ENCODE measurements around the gene PLBD2.

PLBD2 gene

GRCh38 chr12:113414519-113415038 lies 56.2 kb downstream of the PLBD2 start:
- Histone ChIP-seq H3K4me1 (ENCODE audit: insufficient read depth, low read length) (no peaks in the 10 kb centered on the region), H3K9me3 (ENCODE audit: low read length) (no peaks in the 10 kb centered on the region), H3K27ac (ENCODE audit: low read depth, low read length) (no peak overlapping the region), H3K9ac (ENCODE audit: low read length) (no peak overlapping the region), H3K36me3 (ENCODE audit: insufficient read depth, low read length) (no peaks in the 10 kb centered on the region), H3K27me3 (ENCODE audit: control insufficient read depth in 1 of 2, insufficient read depth in 2 of 2, low read length in 2 of 2) (no peaks in the 10 kb centered on the region), H3K4me3 (ENCODE audit: low read depth in 1 of 2, low read length in 2 of 2) (no peak overlapping the region)

GRCh38 chr12:113416091-113416754 lies 57.8 kb downstream of the PLBD2 start:
- H3K27ac ChIP-seq (ENCODE audit: low read depth, low read length) = no peak overlapping the region
- H3K27me3 ChIP-seq (ENCODE audit: control insufficient read depth in 1 of 2, insufficient read depth in 2 of 2, low read length in 2 of 2) = no peaks in the 10 kb centered on the region
- H3K9me3 ChIP-seq (ENCODE audit: low read length) = no peaks in the 10 kb centered on the region
- H3K4me3 ChIP-seq (ENCODE audit: low read depth in 1 of 2, low read length in 2 of 2) = no peak overlapping the region
- H3K4me1 ChIP-seq (ENCODE audit: insufficient read depth, low read length) = no peaks in the 10 kb centered on the region
- H3K36me3 ChIP-seq (ENCODE audit: insufficient read depth, low read length) = no peaks in the 10 kb centered on the region
- no peak overlapping the region for H3K9ac ChIP-seq (ENCODE audit: low read length)

- no peak overlapping the region for H3K27ac ChIP-seq (ENCODE audit: low read depth, low read length)
- H3K27me3 ChIP-seq (ENCODE audit: control insufficient read depth in 1 of 2, insufficient read depth in 2 of 2, low read length in 2 of 2) = peaks cover 0 to 1% of the 10 kb centered on the region in 2 donors
- H3K4me3 ChIP-seq (ENCODE audit: low read depth in 1 of 2, low read length in 2 of 2) = no peak overlapping the region
- no peaks in the 10 kb centered on the region for H3K36me3 ChIP-seq (ENCODE audit: insufficient read depth, low read length)
- peaks cover 7% of the 10 kb centered on the region for H3K4me1 ChIP-seq (ENCODE audit: insufficient read depth, low read length)
- no peak overlapping the region for H3K9ac ChIP-seq (ENCODE audit: low read length)
- no peaks in the 10 kb centered on the region for H3K9me3 ChIP-seq (ENCODE audit: low read length)
Observed at GRCh38 chr12:113418213-113418879, 60.0 kb downstream of the PLBD2 start.

GRCh38 chr12:113420996-113421595 lies 62.7 kb downstream of the PLBD2 start:
- H3K4me3 ChIP-seq (ENCODE audit: low read depth in 1 of 2, low read length in 2 of 2) = no peak overlapping the region
- H3K4me1 ChIP-seq (ENCODE audit: insufficient read depth, low read length) = peaks cover 7% of the 10 kb centered on the region
- H3K27ac ChIP-seq (ENCODE audit: low read depth, low read length) = no peak overlapping the region
- H3K9me3 ChIP-seq (ENCODE audit: low read length) = no peaks in the 10 kb centered on the region
- H3K9ac ChIP-seq (ENCODE audit: low read length) = no peak overlapping the region
- H3K27me3 ChIP-seq (ENCODE audit: control insufficient read depth in 1 of 2, insufficient read depth in 2 of 2, low read length in 2 of 2) = peaks cover 0 to 4% of the 10 kb centered on the region in 2 donors
- no peaks in the 10 kb centered on the region for H3K36me3 ChIP-seq (ENCODE audit: insufficient read depth, low read length)

- H3K9me3 ChIP-seq (ENCODE audit: low read length) = no peaks in the 10 kb centered on the region
- H3K4me3 ChIP-seq (ENCODE audit: low read depth in 1 of 2, low read length in 2 of 2) = peak within 1 kb of the TSS; percentile 18 to 80
- H3K9ac ChIP-seq (ENCODE audit: low read length) = peak within 1 kb of the TSS; percentile 25
- H3K36me3 ChIP-seq (ENCODE audit: insufficient read depth, low read length) = no peaks in the 10 kb centered on the region
- peaks cover 7% of the 10 kb centered on the region for H3K4me1 ChIP-seq (ENCODE audit: insufficient read depth, low read length)
- H3K27me3 ChIP-seq (ENCODE audit: control insufficient read depth in 1 of 2, insufficient read depth in 2 of 2, low read length in 2 of 2) = peaks cover 0 to 4% of the 10 kb centered on the region in 2 donors
- no peak within 1 kb of the TSS for H3K27ac ChIP-seq (ENCODE audit: low read depth, low read length)
Observed at GRCh38 chr12:113422030-113422885, 63.9 kb downstream of the PLBD2 start, which contains the start of gene SDSL. Gene SDSL (plus strand): TSS chr12:113422380. CDS start chr12:113427983, 5,603 bp downstream.

- Histone ChIP-seq H3K9me3 (ENCODE audit: low read length) (no peaks in the 10 kb centered on the region), H3K27me3 (ENCODE audit: control insufficient read depth in 1 of 2, insufficient read depth in 2 of 2, low read length in 2 of 2) (peaks cover 0 to 4% of the 10 kb centered on the region in 2 donors), H3K36me3 (ENCODE audit: insufficient read depth, low read length) (no peaks in the 10 kb centered on the region), H3K4me1 (ENCODE audit: insufficient read depth, low read length) (peaks cover 7% of the 10 kb centered on the region), H3K9ac (ENCODE audit: low read length) (peak overlapping the region; percentile 25), H3K4me3 (ENCODE audit: low read depth in 1 of 2, low read length in 2 of 2) (peak overlapping the region in 1 of 2 donors; percentile 80), H3K27ac (ENCODE audit: low read depth, low read length) (no peak overlapping the region)
Observed at GRCh38 chr12:113422886-113423669, 64.7 kb downstream of the PLBD2 start.

- H3K36me3 ChIP-seq (ENCODE audit: insufficient read depth, low read length) = no peaks in the 10 kb centered on the region
- H3K4me3 ChIP-seq (ENCODE audit: low read depth in 1 of 2, low read length in 2 of 2) = no peak overlapping the region
- no peak overlapping the region for H3K9ac ChIP-seq (ENCODE audit: low read length)
- peaks cover 0 to 4% of the 10 kb centered on the region in 2 donors for H3K27me3 ChIP-seq (ENCODE audit: control insufficient read depth in 1 of 2, insufficient read depth in 2 of 2, low read length in 2 of 2)
- H3K4me1 ChIP-seq (ENCODE audit: insufficient read depth, low read length) = peaks cover 7% of the 10 kb centered on the region
- no peaks in the 10 kb centered on the region for H3K9me3 ChIP-seq (ENCODE audit: low read length)
- H3K27ac ChIP-seq (ENCODE audit: low read depth, low read length) = no peak overlapping the region
Observed at GRCh38 chr12:113424456-113424855, 66.1 kb downstream of the PLBD2 start.

- Histone ChIP-seq H3K9me3 (ENCODE audit: low read length) (no peaks in the 10 kb centered on the region), H3K36me3 (ENCODE audit: insufficient read depth, low read length) (no peaks in the 10 kb centered on the region), H3K4me1 (ENCODE audit: insufficient read depth, low read length) (peaks cover 7% of the 10 kb centered on the region), H3K27ac (ENCODE audit: low read depth, low read length) (no peak overlapping the region), H3K4me3 (ENCODE audit: low read depth in 1 of 2, low read length in 2 of 2) (no peak overlapping the region), H3K27me3 (ENCODE audit: control insufficient read depth in 1 of 2, insufficient read depth in 2 of 2, low read length in 2 of 2) (peaks cover 0 to 4% of the 10 kb centered on the region in 2 donors), H3K9ac (ENCODE audit: low read length) (no peak overlapping the region)
Observed at GRCh38 chr12:113424915-113425823, 66.8 kb downstream of the PLBD2 start.

- no peak overlapping the region for H3K27ac ChIP-seq (ENCODE audit: low read depth, low read length)
- no peak overlapping the region for H3K9ac ChIP-seq (ENCODE audit: low read length)
- peaks cover 0 to 4% of the 10 kb centered on the region in 2 donors for H3K27me3 ChIP-seq (ENCODE audit: control insufficient read depth in 1 of 2, insufficient read depth in 2 of 2, low read length in 2 of 2)
- H3K9me3 ChIP-seq (ENCODE audit: low read length) = no peaks in the 10 kb centered on the region
- no peaks in the 10 kb centered on the region for H3K36me3 ChIP-seq (ENCODE audit: insufficient read depth, low read length)
- H3K4me1 ChIP-seq (ENCODE audit: insufficient read depth, low read length) = peaks cover 7% of the 10 kb centered on the region
- H3K4me3 ChIP-seq (ENCODE audit: low read depth in 1 of 2, low read length in 2 of 2) = no peak overlapping the region
Observed at GRCh38 chr12:113425960-113426453, 67.6 kb downstream of the PLBD2 start.
